Activated T-cell treated with anti-CD3 and anti-CD28 coated beads for 24 hours (primary cell): Measurements from ENCODE around the gene NME9.

Experiments
- DNase-seq: peaks from one replicate; pipeline ENCODE4 v3.0.0-alpha.2; 2020; ENCODE audit warnings: low read depth

Gene NME9

DNA sequence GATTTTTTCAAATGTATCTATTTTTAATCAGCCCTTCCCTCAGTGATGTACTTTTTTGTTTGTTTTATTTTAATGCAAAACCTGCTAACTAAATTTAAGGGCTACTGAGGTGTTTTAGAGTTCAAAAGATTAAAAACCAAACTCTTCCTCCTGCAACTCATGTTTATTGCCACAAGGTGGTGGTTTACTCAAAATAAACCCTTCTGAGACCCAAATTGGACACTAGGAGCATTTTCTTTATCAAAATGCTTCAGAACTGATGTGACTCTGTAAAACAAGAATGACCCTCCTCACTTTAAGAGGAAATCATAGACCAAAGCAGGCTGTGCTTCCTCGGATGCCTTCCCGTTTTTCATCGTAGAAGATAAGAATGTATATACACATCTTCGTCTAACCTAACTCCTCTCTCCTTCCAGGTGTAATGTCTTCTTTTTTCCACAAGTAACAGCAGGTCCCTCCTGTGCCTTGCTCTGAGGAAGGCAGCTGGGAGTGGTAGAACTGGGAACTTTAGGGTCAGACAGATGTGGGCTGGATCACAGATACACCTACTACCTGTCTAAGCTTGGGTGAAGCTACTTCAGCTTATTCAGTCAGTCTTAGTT is 2.9 kb upstream of the NME9 start:
- DNase-seq: no peak

DNA sequence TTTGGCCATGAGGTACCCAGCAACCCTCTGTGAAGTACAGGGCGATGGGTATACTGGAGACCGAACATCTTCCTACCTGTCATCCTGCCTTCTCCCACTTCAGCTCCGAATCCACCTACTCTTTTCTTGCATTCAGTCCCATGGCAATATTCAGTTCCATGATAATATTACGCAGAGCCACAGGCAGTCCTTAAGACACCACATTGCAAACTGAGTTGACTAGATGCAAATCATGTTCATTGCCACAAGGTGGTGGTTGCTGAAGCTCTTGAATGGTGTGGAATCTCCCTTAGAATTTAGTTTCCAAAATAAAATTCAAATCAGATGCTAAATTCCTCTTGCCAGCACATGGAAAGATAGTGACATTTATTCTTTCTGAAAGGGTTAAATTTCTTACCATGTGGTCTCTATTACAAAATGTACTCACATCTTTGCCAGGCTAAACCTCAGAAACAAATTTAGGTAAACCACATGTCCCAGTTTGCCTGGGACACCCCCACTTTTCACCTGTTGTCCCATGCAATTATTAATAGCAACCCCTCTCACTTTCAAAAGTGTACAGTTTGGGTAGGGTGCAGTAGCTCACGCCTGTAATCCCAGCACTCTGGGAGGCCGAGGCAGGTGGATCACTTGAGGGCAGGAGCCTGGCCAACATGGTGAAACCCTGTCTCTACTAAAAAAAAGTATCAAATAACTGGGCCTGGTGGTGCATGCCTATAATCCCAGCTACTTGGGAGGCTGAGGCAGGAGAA is 1.7 kb upstream of the NME9 start:
- DNase-seq: no peak

GRCh38 chr3:138329984-138330293 is 288 bp upstream of the NME9 start:
- no peak for DNase-seq

GRCh38 chr3:138328341-138328740 is 1.3 kb downstream of the NME9 start:
- DNase-seq: no peak

GRCh38 chr3:138327831-138328230 is 1.8 kb downstream of the NME9 start:
- no peak for DNase-seq

DNA sequence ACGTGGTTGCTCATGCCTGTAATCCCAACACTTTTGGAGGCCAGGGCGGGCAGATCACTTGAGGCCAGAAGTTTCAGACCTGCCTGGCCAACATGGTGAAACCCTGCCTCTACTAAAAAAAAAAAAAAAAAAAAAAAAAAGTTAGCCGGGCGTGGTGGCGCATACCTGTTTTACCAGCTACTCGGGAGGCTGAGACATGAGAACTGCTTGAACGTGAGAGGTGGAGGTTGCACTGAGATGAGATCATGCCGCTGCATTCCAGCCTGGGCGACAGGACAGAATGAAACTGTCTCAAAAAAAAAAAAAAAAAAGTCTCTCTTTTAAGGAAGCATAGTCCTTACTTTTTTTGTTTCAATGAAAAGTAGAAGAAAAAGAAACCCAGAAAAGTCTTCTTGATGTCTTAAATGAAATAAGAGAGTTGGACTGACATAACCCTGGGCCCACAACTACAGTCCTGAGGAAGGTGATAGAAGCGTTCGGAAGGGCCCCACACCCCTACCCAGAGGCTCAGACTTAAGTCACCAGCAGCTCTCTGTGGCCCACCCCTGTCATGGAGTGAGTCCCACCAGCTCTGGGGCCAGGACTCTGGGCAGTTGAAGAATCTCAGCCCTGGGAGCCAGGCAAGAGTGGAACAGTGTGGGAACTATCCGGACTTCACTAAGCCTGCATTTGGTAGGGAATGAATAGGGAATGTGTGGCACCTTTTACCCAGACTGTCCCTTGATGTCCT is 2.6 kb downstream of the NME9 start:
- DNase-seq: no peak

- no peak for DNase-seq
Observed at GRCh38 chr3:138325990-138326389, 3.7 kb downstream of the NME9 start.

- DNase-seq: no peak
Observed at GRCh38 chr3:138323971-138324370, 5.7 kb downstream of the NME9 start.

- DNase-seq: no peak
Observed at GRCh38 chr3:138317687-138318086, 12.0 kb downstream of the NME9 start.

DNA sequence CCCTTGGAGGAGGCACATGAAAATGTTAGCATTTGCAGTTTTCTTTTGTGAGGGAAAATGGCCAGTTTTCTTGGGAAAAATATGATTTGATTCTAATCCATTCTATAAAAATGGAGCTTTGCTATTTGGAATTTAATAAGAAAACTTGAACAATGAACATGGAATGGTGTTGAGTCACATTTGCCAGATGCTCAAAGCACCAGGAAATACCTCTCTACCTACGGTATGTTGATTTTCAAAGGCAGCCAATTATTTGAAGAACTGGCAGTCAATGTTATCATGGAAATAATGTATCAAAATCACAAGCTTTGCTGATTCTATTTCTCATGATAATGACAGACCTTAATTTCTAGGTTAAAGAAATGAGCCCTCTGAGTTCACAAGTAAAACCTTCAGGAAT is 14.9 kb downstream of the NME9 start:
- no peak for DNase-seq

GRCh38 chr3:138310494-138310893 is 19.2 kb downstream of the NME9 start:
- DNase-seq: no peak

DNA sequence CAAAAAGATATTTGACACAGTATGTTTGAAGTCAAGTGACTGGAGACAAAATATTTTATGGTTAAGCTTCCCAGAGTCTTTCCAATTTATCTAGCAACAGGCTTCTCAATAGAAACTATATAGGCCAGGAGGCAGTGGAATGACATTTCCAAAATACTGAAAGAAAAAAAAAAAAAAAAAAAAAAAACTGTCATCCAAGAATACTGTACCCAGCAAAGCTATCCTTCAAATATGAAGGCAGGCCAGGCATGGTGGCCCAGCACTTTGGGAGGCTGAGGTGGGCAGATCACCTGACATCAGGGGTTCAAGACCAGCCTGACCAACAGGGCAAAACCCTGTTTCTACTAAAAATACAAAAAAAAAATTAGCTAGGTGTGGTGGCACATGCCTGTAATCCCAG is 20.9 kb downstream of the NME9 start:
- DNase-seq: no peak

DNA sequence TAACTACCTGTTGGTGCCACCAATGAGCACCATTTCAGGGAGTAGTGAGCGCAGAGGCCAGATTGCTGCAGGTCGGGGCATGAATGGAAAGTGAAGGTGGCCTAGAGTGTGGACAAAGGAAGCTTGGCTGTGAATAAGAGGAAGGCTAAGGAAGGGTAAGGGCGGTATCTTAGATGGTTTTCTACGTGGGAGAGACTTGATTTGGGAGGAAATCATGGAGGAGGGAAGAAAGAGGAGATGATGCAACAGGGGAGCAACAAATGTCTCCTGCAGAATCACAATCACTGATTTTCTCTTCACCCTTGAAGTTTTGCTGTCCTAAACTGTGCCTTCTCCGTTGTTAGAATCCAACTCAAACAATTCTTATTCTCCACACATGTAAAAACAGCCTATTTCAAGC is 21.8 kb downstream of the NME9 start:
- DNase-seq: no peak

DNA sequence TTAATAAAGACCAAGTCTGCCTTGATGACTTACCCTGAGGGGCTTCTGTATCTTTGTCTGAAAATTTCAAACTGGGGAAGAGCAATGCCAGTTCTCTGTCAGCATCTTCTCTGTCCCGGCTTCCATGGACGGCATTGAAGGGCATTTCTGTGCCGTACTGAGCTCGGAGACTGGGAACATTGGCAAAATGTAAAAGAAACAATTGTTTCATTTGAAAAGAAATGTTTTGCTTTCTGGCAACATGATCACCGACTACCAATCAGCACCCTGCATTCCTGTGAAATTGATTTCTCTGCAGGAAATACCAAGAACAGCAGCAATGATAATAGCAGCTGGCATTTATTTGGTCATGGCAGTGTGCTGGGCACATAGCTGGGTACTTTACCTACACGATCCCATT is 26.2 kb downstream of the NME9 start:
- DNase-seq: no peak

GRCh38 chr3:138300647-138301046 is 29.0 kb downstream of the NME9 start:
- DNase-seq: no peak

GRCh38 chr3:138297876-138298275 is 31.8 kb downstream of the NME9 start:
- no peak for DNase-seq

DNA sequence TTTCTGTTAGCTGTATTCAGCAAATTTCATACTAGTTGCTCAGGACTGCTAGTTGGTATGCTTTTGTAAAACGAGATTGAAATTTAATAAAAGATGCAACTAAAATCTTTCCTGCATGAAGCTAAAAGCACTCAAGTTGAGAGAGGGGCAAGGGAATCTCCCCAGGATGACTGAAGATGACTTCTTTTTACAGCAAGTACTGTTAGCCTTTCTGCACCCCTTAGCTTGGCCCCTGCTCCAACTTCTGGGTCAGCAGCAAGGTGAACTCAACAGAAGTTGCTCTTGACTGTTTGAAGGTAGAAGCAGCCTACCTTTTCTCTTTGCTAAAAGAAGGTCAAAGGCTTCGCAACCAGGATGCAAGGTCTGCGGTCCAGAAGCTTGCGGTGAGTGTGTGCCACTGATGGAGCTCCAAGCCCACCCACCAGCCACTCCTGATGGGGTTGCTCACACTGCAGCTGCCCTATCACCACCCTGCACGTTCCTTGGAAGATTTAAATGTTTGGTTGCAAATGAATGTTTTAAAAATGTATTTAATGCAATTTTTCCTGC is 32.5 kb downstream of the NME9 start:
- no peak for DNase-seq

DNA sequence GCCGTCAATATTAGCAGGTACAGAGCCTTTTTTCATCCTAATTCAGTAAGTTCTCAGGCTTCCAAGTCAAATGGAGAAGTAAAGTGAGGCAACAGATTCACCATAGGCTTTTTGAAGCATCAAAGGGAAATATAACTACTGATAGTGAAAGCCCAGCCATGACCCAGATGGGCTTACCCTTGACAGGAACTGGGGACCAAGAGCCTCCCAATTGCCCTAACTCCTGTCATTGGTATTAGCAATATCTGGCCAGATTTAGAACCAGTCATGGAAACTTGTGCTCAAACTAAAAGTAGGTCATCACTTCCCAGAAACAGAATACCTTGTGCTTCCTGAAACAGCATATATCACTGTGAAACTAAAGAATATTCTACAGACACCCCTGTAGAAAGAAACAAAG is 33.0 kb downstream of the NME9 start:
- peak; percentile 4 for DNase-seq

DNA sequence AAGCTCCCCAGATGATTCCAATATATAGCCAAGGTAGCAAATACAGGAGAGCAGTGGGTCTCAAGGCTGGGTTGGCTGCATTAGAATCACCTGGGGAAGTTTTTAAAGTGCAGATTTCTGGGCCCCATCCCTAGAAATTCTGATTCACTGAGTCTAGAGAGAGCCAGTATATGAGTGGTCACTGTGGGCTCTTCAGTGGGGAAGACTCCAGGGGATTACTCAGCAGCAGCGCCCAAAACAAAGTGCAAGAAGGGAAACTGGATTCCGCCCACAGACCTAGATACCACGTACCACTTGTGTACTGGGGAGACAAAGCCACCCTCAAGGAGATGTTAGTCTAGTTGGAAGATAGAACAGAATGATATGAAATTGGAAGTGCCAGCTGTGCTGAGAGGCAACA is 40.0 kb downstream of the NME9 start:
- DNase-seq: no peak

GRCh38 chr3:138289260-138289659 is 40.4 kb downstream of the NME9 start:
- no peak for DNase-seq

GRCh38 chr3:138284957-138285477 is 44.6 kb downstream of the NME9 start:
- no peak for DNase-seq

- no peak for DNase-seq
Observed at GRCh38 chr3:138284079-138284478, 45.6 kb downstream of the NME9 start.

- no peak for DNase-seq
Observed at GRCh38 chr3:138282836-138283235, 46.8 kb downstream of the NME9 start.
